Amygdala (tissue), 56 donors: ENCODE measurements around the gene MARCHF2.

ENCODE experiments used
- DNase-seq, 56 donors: peaks; one replicate each; lab custom pipeline; 2025; lab: John Stamatoyannopoulos, UW

Gene MARCHF2

DNA sequence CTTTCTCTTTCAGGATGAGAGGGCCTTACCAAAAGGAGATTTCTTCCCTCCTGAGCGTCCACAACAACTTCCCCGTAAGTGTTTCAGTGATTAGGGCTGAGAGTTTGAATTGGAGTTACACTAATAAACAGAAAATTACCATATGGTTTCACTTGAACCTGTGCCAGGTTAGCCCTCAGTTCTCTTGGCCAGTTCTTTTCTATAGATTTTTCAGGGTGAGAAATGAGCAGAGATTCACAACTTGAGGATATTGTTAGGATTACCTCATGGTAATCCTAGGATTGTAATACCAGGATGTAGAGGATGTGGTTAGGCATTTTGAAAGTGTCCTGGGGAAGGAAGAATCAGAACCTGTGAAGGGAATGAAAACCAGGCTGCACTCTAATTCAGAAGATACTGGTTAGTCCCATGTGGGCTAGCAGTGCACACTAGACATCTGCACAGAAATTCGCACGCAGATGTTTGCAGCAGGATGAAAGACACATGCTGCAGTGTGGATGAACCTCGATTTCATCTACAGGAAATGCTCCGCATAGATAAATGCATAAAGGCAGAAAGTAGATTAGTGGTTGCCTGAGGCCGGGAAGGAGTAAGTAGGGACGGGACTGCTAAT is 55.8 kb downstream of the MARCHF2 start:
- no peak for DNase-seq

GRCh38 chr19:8469613-8470368 is 56.7 kb downstream of the MARCHF2 start:
- no peak for DNase-seq

GRCh38 chr19:8473648-8474476 is 60.8 kb downstream of the MARCHF2 start:
- DNase-seq, result peak in 3 of 56 donors; percentile 6 to 11 (median 7)

GRCh38 chr19:8475005-8475404 is 61.9 kb downstream of the MARCHF2 start:
- no peak for DNase-seq

- no peak for DNase-seq
Observed at GRCh38 chr19:8476524-8476923, 63.4 kb downstream of the MARCHF2 start.

GRCh38 chr19:8477889-8478288 is 64.8 kb downstream of the MARCHF2 start:
- no peak for DNase-seq

GRCh38 chr19:8478598-8478997 is 65.5 kb downstream of the MARCHF2 start:
- DNase-seq, result no peak

DNA sequence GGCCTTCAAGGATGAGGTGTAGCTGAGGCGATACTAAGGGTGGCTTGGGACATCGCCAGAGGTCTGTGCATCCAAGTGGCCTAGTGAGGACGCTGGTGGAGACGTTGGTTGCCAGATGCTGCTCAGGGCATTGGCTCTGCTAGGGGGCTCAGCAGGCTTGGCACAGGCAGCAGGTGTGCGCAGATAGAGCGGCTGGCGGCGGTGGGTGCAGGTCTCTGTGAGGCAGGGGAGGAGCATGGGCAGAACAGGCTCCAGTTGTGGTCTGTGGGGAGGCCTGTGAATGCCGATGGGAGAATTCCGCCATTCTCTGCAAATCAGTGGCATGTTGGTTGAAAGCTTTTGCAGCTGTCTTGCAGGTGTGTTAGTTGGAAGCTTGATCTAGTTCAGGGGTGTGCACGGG is 68.1 kb downstream of the MARCHF2 start:
- no peak for DNase-seq

- DNase-seq, result no peak
Observed at GRCh38 chr19:8481616-8482015, 68.5 kb downstream of the MARCHF2 start.

- DNase-seq, result no peak
Observed at GRCh38 chr19:8482696-8483095, 69.6 kb downstream of the MARCHF2 start.

GRCh38 chr19:8483165-8483564 is 70.1 kb downstream of the MARCHF2 start:
- DNase-seq, result no peak

GRCh38 chr19:8484331-8484894 is 71.3 kb downstream of the MARCHF2 start:
- DNase-seq, result peak in 10 of 56 donors; percentile 7 to 73 (median 13)

- no peak for DNase-seq
Observed at GRCh38 chr19:8485561-8486371, 72.7 kb downstream of the MARCHF2 start.

DNA sequence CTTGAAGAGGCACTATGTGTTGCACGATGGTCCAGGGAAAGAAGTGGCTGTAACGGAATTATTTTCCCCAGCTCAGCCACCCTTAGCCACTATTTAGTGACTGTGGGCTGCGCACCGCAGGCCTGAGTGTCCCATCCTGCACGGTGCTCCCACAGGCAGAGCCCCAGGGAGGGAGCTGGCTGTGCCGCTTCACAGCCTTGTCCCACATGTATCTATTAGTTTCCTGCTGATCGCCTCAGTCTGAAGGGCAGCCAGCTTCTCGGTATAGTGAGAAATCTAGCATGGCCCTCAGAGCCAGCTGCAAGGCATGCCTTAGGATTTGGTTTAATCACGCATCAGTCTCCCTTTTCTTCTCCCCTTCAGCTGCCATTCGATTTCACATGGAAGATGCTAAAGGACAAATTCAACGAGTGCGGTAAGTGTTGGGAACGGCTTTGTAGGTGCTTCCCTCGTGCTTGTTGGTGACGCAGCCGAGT is 73.6 kb downstream of the MARCHF2 start:
- DNase-seq, result no peak

- DNase-seq, result peak in 28 of 56 donors; percentile 6 to 60 (median 30)
Observed at GRCh38 chr19:8487137-8487851, 74.2 kb downstream of the MARCHF2 start.

GRCh38 chr19:8488365-8488764 is 75.3 kb downstream of the MARCHF2 start:
- no peak for DNase-seq
